HG03066 (cell line): ENCODE data around the gene GNAZ.

Source experiments
- ATAC-seq: cut with Tn5 transposase; IDR thresholded peaks from one replicate; pipeline ENCODE4 v1.9.1; 2021; ENCODE audit warnings: low read depth; ENCODE audit not compliant: unreplicated experiment

GNAZ gene

DNA sequence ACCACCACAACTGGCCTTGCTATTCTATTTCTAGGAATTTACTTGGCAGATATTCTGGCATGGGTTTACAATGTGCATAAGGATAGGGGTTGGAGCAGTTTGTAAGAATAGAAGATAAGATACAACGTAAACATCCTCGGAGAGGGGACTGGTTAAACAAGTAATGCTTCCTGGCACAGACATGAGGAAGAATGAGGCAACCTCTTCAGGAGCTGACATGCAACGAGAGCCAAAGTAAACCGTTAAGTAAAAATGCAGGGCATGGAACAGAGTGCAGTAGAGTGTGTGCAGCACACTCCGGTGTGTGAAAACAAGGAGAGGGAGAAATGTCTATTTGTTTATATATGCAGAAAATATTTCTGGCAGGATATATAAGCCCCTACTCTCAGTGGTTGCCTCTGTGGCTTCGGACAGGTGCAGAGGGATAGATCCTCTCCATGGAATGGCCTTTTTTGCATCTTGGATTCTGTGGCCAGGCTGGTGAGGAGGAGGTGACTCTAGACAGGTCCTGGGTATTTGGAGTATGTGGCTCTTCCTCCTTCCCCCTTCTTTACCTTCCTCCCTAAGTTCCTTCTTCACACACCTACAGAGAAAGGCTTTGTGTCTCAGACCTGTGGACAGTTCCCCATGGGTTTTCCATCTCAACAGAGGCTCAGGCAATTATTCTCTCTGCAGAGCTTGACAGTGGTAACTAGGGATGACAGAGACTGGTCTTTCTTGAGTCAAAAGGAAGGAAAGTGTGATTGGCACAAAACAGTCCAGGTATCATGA lies 77.5 kb downstream of the GNAZ start:
- ATAC-seq = no peak

DNA sequence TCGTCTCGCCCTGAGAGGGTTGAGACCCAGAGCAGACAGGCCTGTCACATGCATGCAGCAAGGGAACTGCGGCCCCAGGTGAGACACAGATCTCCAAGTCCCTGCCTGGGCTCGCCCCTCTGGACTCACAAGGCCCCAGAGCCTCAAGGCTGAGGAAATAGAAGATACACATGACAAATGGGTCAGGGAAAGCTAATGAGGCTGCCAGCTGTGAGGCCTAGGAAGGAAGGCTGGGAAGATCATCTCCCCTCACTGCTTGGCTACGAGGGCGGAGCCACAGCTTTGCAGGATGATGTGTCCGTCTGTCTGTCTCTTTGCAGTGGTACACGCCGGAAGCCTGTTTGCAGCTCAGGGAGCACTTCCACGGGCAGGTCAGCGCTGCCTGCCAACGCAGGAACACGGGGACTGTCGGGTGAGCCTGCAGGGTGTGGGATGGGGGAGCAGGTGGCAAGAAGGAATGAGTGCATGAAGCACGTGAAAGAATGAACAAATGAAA lies 79.5 kb downstream of the GNAZ start:
- ATAC-seq = no peak

DNA sequence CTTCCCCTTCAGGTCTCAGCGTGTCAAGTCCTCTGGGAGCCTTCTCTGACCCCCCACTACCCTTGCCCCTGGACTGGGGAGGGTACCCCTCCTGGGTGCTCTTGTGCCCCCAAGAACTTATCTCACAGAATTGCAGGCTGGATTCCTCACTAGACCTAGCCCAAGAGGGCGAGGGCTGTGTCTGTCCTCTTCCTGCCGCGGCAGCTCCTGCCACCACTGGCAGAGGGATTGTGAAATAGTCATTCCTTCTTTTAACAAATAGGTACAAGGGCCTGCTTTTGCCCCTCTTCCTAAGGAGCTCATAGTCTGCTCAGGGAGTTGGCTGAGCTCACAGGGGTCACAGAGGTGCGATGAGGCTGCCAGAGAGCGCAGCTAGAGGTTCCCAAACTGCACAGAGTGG lies 80.4 kb downstream of the GNAZ start:
- no peak for ATAC-seq

DNA sequence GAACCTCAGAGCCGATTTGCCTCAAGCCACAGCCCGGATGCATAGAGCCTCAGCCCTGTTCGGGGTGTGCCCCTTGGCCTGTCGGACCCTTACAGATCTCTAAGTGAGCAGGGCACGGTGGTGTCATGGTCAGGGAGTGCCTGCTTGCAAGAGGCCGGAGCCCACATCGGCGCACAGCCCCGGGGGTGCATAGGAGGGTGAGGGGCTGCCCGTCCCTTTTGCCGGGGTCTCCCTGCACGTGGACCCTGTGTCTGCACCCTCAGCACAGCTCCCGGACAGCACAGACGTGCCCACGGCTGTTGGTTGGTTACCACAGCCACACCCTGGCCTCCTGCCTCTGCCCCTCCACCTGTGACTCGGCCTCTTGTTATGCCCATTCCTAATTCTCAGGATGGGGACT lies 81.5 kb downstream of the GNAZ start:
- no peak for ATAC-seq

DNA sequence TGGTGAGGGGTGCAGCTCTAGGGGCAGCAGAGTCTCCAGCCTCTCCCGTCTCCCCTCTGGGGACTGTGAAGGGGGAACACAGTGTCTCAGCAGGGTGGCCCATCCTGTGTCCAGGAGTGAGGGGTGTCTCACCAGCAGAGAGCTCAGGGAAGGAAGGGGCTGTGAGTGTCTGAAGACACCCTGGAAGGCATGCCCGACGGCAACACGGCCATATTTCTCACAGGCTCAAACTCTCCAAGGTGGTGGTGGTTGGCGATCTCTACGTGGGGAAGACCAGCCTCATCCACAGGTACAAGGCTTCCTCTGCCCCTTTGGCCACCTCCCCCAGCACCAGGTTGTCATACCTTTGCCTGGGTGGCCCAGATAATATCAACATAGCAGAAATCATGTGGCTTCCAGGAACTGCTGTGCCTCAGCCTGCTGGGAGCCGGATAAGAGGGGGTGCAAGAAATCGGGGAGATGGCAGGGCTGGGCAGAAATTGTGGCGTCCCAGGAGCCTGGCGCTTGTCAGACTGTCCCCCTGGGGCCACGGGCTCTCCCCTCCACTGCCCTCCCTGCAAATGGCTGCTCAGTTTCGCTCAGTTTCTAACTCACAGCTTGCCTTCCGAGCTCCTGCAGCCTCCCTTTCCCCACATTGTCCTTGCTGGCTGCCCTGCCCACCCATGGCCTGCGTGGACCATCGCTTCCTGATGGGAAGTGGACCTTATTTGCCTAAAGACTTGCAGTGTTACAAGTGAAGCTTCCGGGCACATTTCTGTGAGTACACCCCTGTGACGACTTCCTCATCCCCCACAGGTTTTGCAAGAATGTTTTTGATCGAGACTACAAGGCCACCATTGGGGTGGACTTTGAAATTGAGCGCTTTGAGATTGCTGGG lies 82.2 kb downstream of the GNAZ start:
- ATAC-seq = no peak

DNA sequence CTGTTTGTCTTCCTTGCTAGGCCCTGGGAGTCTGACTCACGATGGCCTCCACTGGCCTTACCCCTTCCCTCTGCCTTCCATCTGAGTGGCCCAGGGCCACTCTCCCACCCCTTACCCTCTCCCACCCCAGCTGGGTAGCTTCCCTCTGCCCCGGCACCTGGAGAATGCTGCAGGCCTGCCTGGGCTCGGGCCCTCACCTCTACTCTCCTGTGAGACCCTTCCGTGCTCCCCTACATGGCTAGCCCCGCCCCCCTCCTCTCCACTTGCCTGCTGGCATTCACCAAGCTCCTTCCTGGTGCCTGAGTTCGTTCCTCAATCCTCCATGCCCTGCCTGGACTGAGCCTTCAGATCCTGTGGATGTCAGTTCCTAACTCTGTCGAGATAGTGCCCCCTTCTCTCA lies 83.7 kb downstream of the GNAZ start:
- no peak for ATAC-seq

DNA sequence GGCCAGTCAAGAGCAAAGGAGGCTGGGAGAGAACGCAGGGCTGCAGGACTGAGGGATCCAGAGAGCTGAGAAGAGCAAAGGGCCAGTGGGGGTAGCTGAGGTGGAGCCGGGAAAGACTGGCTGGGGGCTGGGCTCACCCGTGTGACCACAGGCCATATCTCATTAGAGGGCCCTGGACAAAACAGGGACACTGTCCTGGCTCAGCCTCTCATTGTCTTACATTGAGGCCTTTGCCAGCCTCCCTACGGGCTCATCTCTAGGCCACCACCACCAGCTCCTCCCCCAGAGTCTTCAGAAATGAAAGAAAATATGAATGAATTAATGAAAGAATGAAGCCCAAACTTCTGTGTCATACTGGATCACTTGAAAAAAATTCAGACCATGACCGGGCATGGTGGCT lies 84.1 kb downstream of the GNAZ start:
- ATAC-seq = no peak

DNA sequence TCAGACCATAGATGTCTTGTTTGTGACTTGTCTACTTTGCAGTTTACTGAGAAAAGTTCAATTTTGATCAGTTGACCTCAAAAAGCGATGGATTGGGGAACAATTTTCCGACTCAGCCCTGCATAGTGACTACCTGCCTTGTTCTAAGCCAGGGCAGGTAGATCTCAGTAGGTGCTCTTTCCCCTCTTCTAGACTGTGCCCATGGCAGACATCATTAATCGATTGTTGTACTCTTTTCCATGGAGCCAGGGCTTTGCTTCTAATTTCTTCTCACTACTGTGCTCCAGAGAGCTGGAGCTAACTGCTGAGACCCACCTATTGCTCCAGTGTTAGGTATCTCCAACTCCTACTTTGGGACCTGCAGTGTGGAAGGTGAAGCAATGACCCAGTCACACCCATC lies 84.8 kb downstream of the GNAZ start:
- no peak for ATAC-seq

DNA sequence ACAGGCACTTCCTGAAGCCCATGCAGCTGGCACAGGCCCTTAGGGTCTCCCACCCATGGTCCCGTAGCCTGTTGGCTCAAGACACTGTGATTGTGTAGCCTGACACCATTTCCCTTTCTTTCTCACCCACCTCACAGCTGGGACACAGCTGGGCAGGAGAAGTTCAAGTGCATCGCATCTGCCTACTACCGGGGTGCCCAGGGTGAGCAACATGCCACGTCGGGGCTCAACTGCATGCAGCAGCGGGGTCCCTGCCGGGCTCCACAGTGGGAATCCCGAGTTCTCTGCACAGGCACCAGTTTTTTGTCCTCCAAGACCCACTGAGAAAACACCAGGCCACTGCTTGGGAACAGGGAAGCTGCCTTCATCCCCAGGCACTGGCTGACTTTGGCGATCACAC lies 85.5 kb downstream of the GNAZ start:
- ATAC-seq = no peak

DNA sequence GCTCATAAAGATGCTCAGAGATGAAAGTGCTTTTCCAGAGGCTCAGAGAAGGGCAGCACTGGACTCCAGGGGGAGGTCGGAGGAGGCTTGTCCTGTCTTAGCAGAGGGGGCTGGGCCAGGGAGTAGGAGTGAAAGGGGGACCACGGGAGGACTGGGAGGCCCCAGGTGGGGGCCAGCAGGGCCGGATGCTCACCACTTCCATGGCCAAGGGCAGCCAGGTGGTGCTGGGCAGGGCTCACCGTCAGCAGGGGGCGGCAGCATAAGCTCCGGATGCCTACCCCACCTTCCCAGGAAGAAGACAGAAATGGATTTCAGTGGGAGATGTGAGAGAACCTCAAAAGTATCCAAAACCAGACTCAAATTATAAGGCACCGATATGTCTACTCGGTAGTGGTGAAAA lies 86.0 kb downstream of the GNAZ start:
- ATAC-seq = no peak

DNA sequence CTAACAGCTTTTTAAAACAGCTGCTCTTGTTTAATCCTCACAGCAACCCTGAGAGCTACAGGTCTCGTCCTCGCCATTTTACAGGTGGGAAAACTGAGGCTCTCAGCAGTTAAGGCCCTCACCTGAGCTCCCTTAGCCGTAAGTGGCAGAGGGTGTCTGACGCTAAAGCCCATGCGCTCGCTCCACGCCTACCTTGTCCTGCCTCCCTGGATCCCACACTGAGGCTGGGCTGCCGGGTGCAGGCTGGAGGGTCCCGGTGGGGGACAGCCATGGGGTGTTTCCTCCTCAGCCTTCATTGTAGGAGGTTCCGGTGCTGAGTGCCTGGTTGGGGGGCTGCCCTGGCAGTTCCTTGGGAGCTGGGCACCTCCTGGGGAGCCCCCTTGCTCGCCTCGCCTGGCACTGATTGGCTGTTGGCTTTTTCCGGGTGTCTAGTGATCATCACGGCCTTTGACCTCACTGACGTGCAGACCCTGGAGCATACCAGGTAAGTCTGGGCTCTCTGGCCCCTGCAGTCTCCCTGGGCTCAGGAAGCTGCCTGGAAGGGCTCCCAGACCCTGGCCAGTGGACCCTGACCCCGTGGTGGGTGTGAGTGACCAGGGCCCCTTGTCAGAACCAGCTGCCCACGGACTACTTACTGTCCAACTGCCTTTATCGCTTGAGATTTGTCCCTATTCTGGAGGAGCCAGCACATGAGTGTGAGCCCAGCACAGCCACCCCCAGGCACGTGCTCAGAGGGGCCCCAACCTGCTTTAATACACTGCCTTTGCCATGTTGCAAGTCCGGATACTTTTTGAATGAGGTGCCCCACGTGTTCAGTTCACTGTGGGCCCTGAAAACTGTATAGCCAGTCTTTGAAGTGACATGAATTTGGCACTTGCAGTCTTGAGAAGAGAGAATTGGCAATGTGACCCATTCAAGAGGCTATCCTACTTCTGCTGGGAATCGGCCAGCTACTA lies 87.5 kb downstream of the GNAZ start:
- ATAC-seq = no peak

DNA sequence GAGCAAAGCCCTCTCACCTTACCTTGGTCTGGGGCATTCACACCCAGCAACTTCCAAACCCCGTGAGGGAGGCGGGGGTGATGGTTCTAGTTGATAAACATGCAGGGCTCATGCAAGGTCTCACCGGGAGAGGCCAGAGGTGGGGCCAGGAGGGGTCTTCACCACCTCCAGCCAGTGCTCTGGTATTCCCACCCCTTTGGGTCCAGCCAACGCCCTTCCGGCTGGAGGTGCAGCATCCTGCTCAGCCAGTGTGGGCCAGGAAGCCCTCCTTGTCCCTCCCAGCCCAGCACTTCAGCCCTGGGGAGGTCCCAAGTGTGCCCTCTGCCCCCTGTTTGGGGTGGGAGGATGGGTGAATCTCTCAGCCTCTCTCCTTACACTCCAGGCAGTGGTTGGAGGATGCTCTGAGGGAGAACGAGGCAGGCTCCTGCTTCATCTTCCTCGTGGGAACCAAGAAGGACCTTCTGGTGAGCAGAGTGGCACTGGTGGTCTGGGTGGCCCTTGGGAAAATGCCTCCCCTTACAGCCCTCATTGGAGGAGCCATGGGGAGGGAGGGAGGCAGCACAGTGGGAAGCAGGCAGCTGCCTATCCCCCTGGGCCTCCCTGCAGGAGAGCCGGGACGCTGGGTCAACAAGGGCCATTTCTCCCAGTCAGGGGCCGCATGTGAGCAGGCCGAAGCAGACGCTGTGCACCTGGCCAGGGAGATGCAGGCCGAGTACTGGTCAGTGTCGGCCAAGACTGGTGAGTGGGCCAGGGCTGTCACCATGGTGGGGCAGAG lies 88.4 kb downstream of the GNAZ start:
- ATAC-seq = no peak

DNA sequence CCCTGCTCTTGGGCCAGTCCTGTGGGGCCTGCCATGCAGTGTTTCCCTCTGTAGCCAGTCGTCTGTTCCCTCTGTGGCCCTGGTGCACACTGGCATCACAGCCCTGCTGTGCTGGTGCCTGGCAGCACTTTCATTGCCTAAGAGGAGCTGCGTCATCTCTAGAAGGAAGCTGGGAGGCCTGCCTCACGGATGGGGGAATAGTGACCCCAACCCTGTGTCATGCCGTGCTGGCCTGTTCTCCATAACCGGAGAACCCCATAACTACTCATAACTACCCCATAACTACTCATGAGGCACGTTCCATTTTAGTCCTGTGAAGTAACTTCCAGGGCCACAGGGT lies 88.9 kb downstream of the GNAZ start:
- no peak for ATAC-seq

DNA sequence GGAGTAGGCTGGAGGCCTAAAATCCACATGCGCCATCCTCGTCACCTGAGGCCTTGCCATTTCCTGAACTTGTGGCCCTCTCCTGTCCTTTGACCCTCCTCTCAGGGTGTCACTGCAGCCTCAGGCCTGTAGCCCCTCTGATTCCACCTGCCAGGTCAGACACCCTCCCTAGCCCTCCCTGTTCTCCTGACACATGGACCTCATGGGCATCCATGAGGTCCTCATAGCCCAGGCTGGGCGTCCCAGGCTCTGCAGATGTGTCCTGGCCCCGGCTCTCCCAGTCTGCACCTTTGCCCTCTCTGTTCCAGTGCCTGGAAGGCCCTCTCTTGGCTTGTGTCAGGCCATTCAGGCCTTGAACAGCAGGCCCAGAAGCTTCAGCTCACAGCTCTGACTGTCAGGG lies 90.7 kb downstream of the GNAZ start:
- ATAC-seq = no peak

DNA sequence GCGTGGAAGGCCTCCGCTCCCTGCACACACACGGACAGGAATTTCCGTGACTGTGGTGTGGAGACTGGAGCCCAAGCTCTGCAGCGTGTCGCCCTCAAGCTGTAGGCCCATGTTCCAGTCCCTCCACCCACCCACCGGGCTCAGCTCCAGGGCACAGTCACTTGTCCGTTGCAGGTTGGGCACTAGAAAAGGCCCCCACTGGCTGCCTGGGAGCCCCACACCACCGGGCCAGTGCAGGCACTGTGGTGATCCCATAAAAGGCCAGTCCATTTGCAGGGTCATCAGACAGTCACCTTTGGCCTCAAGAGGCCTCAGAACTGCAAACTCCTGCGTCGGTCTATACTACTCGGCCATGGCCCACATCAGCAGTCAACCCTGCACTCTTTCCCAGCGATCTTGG lies 91.3 kb downstream of the GNAZ start:
- ATAC-seq = no peak

DNA sequence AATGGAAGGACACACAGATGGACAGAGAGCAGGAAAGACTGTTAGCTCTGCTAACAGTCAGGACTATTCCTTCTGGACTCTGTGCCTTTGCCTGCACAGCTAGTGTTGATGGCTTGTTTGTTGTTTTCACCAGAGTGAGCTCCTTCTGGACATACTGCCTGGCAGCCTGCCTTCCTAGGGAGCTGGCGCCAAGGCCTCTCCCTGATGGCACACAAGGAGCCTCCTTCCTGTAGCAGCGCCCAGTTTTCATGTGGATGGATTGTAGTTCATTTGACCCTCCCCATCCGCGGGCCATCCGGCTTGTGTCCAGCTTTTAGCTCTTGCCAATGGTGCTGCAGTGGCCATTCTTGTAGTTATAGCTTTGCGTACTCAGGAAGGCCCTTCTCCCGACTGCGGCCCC lies 93.3 kb downstream of the GNAZ start:
- ATAC-seq = no peak

DNA sequence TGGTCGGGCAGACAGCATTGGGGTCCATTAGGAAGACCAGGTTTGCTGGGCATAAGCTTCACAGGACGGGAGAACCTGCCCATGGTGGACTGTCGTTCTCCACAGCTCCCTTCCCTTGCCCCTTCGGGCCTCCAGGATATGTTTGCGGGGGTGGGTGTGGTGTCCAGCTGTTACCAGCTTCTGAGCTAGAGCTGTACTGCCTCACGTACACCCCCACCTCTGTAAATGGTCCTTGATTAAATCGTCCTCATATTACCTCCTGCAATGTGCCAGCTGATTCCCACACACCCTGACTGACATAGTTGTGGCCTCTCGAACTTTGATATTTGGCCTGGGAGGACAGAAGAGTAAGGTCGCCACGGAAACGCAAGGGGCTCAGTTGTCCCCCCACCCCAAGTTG lies 93.8 kb downstream of the GNAZ start:
- ATAC-seq = no peak

DNA sequence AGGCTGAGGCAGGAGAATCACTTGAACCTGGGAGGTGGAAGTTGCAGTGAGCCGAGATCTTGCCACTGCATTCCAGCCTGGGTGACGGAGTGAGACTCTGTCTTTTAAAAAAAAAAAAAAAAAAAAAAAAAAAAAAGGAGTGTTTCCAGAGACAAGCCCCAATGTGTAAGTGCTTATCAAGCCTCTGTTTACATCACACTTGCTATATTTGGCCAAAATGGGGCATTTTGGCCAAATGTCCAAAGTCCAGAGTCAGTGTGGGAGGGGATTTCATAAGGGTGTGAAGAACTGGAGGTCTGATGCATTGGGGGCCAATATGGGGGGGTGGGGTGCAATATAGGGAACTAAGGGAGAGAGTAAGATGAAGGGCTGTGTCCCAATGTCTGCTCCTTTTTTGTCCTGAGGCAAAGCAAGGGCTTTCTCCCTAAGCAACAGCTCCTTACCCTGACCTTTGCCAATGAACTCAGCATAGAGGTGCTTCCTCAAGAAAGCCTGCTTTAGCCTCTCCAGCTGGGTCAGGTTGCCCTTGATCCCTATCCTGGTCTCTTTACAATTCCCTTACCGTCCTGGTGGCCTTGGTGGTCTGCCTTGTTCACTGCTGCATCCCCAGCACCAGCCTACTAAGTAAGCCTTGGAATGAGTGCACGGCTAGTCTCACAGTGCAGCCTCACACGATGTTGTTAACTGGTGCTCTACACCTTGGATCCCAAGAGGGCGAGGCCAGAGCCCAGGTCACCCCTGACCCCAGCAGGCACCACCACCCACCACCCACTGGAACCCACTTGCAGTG lies 95.9 kb downstream of the GNAZ start:
- no peak for ATAC-seq

DNA sequence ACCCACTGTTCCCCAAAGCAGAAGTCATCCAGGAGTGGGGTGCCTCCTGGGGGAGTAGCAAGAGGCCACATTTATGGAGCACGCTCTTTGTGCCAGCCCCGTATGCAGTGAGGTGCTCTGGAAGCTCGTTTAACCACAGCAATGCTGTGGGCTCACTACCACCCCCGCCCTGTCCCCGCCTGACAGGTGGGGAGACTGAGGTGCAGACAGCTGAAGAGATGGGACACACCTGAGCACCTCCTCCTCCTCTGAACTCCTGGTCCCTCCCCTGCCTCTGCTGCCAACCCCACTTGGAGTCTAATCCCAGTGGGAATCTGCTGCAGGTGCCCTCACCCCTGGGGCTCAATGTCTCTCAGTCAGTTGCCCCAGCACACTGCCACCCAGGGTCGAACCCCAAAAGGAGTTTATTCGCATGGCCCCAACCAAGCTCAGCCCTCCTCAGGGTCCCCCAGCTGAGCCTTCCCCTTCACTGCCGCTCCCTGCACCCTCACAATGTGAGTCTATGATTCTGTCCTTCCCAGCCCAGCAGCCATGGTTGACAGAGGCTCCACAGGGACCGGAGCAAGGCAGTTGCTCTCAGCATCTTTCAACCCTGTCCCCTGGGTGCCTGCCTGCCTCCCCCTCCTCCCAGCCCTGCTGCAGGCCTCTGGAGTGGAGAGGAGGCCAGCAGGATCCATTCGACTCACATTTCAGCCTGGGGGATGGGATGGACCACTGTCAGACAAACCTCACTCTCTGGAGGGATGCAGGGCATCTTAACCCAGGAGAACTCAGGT lies 96.7 kb downstream of the GNAZ start:
- no peak for ATAC-seq
